Trophoblast cell (in vitro differentiated cells and primary cell): ENCODE measurements around the gene GALP.

Source experiments
- DNase-seq, 2 donors: peaks; one replicate each; pipeline ENCODE4 v3.0.0-alpha.2; 2016
- H2AFZ ChIP-seq: 2 replicates; pipeline ENCODE4 v1.6.1; 2013; ENCODE audit warnings: low read length, moderate library complexity, mild to moderate bottlenecking; ENCODE audit not compliant: insufficient read depth, poor library complexity
- H2AK5ac ChIP-seq: 2 replicates; pipeline ENCODE4 v1.6.1; 2013; ENCODE audit warnings: mild to moderate bottlenecking, low read length
- H2BK120ac ChIP-seq: 2 replicates; pipeline ENCODE4 v1.6.1; 2013; ENCODE audit warnings: low read length, mild to moderate bottlenecking, moderate library complexity; ENCODE audit not compliant: insufficient read depth, poor library complexity
- H2BK12ac ChIP-seq: 2 replicates; pipeline ENCODE4 v1.6.1; 2013; ENCODE audit warnings: mild to moderate bottlenecking, low read length, moderate library complexity
- H2BK5ac ChIP-seq: 2 replicates; pipeline ENCODE4 v1.6.1; 2013; ENCODE audit warnings: low read length, low read depth, moderate library complexity, mild to moderate bottlenecking; ENCODE audit not compliant: poor library complexity
- H3K14ac ChIP-seq: 2 replicates; pipeline ENCODE4 v1.6.1; 2013; ENCODE audit warnings: mild to moderate bottlenecking, low read length
- H3K18ac ChIP-seq: 2 replicates; pipeline ENCODE4 v1.6.1; 2013; ENCODE audit warnings: mild to moderate bottlenecking, low read length
- H3K23ac ChIP-seq: 2 replicates; pipeline ENCODE4 v1.6.1; 2013; ENCODE audit warnings: low read length
- H3K27ac ChIP-seq: 2 replicates; pipeline ENCODE4 v1.5.1; 2013; ENCODE audit warnings: low read depth, mild to moderate bottlenecking, inconsistent platforms, low read length, moderate library complexity
- H3K27me3 ChIP-seq: 2 replicates; pipeline ENCODE4 v1.6.1; 2013; ENCODE audit warnings: inconsistent platforms, mild to moderate bottlenecking, low read length, moderate library complexity; ENCODE audit not compliant: insufficient read depth
- H3K36me3 ChIP-seq, 2 experiments: 1 replicate in 1 of 2; 2 replicates in 1 of 2; pipeline ENCODE4 v1.6.1; 2013; ENCODE audit warnings: low read length in 2 of 2, mild to moderate bottlenecking in 2 of 2, moderate library complexity in 1 of 2; ENCODE audit not compliant: insufficient read depth in 2 of 2, control insufficient read depth in 1 of 2
- H3K4ac ChIP-seq: 2 replicates; pipeline ENCODE4 v1.6.1; 2013; ENCODE audit warnings: low read depth, mild to moderate bottlenecking, low read length, moderate library complexity
- H3K4me1 ChIP-seq, 2 experiments: 1 replicate in 1 of 2; 2 replicates in 1 of 2; pipeline ENCODE4 v1.6.1; 2013; ENCODE audit warnings: low read length in 2 of 2, mild to moderate bottlenecking in 2 of 2, moderate library complexity in 1 of 2; ENCODE audit not compliant: insufficient read depth in 2 of 2, control insufficient read depth in 1 of 2
- H3K4me2 ChIP-seq: 2 replicates; pipeline ENCODE4 v1.6.1; 2013; ENCODE audit warnings: inconsistent platforms, mild to moderate bottlenecking, low read length, moderate library complexity
- H3K4me3 ChIP-seq: 2 replicates; pipeline ENCODE4 v1.5.1; 2013; ENCODE audit warnings: mild to moderate bottlenecking, low read depth, low read length, inconsistent platforms
- H3K79me1 ChIP-seq: one replicate; pipeline ENCODE4 v1.6.1; 2013; ENCODE audit warnings: low read length
- H3K79me2 ChIP-seq: 2 replicates; pipeline ENCODE4 v1.6.1; 2013; ENCODE audit warnings: low read length, mild to moderate bottlenecking; ENCODE audit not compliant: control insufficient read depth, insufficient read depth, poor library complexity
- H3K9ac ChIP-seq: 2 replicates; pipeline ENCODE4 v1.6.1; 2013; ENCODE audit warnings: mild to moderate bottlenecking, low read length
- H3K9me3 ChIP-seq: 2 replicates; pipeline ENCODE4 v1.6.1; 2013; ENCODE audit warnings: low read depth, mild to moderate bottlenecking, control low read depth, inconsistent platforms, low read length; ENCODE audit not compliant: insufficient read depth
- H4K12ac ChIP-seq: 2 replicates; pipeline ENCODE4 v1.6.1; 2013; ENCODE audit warnings: low read depth, mild to moderate bottlenecking, low read length, moderate library complexity
- H4K8ac ChIP-seq: 2 replicates; pipeline ENCODE4 v1.6.1; 2013; ENCODE audit warnings: low read depth, mild to moderate bottlenecking, low read length, moderate library complexity
- H4K91ac ChIP-seq: one replicate; pipeline ENCODE4 v1.6.1; 2013; ENCODE audit warnings: low read depth, mild to moderate bottlenecking, low read length, moderate library complexity
- WGBS: extraction: QIAGEN DNeasy Blood & Tissue Kit; methylation state at CpG from one replicate; pipeline ENCODE4 v1.1.7; 2013; ENCODE audit warnings: missing lambda C conversion rate; ENCODE audit not compliant: insufficient read length, insufficient coverage; ENCODE audit errors: extremely low coverage; 5-methylcytosine and 5-hydroxymethylcytosine counted together

Gene GALP

DNA sequence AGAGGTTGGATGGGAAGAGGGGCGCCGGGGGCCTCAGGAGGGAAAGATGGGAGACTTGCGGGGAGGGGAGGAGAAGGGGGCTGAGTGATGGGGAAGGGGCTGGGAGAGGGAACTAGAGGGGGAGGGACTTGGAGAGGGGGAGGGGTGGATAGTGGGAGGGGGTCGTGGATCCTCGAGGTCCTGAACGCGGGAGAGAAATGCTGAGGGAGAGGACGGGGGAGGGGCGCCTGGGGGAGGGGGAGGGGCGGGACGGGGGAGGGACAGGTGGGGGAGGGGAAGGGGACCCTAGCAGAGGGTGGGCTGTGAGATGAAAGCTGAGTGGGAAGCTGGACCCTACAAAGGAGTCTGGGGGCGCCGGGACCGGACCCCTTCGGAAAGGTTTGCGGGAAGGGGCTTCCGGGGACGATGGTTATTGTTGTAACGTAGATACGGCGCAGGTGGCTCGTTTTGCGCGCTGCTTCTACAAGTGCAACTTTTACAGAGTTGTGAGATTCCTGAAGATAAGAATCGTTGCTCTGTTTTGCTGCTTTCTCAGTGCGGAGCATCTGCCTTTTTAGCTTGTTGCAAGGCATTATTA lies 34.3 kb upstream of the GALP start:
- no peak overlapping the region for H3K23ac ChIP-seq
- H4K12ac ChIP-seq: peak overlapping the region; percentile 50
- H3K27me3 ChIP-seq: no peaks in the 10 kb centered on the region
- H2AFZ ChIP-seq: no peak overlapping the region
- H2BK120ac ChIP-seq: peak overlapping the region; percentile 71
- no peak overlapping the region for H2AK5ac ChIP-seq
- peak overlapping the region; percentile 64 for H4K8ac ChIP-seq
- H3K79me1 ChIP-seq: peaks cover 11% of the 10 kb centered on the region
- H2BK5ac ChIP-seq: no peak overlapping the region
- peak overlapping the region; percentile 75 for H3K27ac ChIP-seq
- peak; percentile 58 to 85 for DNase-seq
- H3K36me3 ChIP-seq: peaks cover 5 to 8% of the 10 kb centered on the region in 2 experiments
- H3K4ac ChIP-seq: peak overlapping the region; percentile 65
- WGBS: no CpG with 5 or more reads among the region's 26 CpGs
- no peaks in the 10 kb centered on the region for H3K9me3 ChIP-seq
- H3K18ac ChIP-seq: peak overlapping the region; percentile 43
- peak overlapping the region; percentile 19 for H2BK12ac ChIP-seq
- H3K4me3 ChIP-seq: peak overlapping the region; percentile 74
- peaks cover 15 to 21% of the 10 kb centered on the region in 2 experiments for H3K4me1 ChIP-seq
- no peak overlapping the region for H3K9ac ChIP-seq
- H3K14ac ChIP-seq: peak overlapping the region; percentile 60
- H3K79me2 ChIP-seq: peaks cover 2% of the 10 kb centered on the region
- peak overlapping the region; percentile 65 for H3K4me2 ChIP-seq
- H4K91ac ChIP-seq: peak overlapping the region; percentile 48

DNA sequence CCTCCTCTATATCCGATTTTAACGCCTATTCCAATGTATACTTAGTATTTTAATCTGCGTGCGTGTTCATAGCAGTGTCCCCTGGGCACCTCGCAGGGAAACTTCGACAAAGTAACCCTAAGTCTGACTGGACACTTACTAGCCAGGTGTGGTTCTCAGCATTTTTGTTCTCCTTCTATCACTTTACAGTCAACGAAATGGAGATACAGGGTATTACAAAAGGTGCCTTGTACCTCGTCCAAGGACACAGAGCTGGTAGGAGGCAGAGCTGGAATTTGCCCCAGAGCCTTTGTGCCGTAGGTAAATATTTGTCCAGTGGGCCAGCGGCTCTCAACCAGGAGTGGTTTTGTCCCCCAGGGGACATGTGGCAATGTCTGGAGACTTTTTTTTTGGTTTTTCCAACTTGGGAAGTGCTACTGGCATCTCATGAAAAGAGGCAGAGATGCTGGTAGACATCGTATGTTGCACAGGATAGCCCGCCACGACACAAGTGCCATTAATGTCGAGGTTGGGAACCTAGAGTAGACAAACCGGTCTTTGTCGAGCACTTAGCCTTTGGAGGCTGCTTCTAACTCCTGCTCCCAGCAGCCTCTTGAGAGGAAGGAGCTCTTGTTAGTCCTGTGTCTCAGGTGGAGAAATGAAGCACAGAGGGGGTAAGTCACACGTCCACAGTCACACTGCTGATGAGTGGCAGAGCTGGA lies 33.6 kb upstream of the GALP start:
- no peak overlapping the region for H3K23ac ChIP-seq
- H4K12ac ChIP-seq: no peak overlapping the region
- H3K4ac ChIP-seq: peak overlapping the region; percentile 5
- H2BK12ac ChIP-seq: peak overlapping the region; percentile 7
- no peak overlapping the region for H2AFZ ChIP-seq
- peak; percentile 99 to 100 for DNase-seq
- peaks cover 11% of the 10 kb centered on the region for H3K79me1 ChIP-seq
- H3K9me3 ChIP-seq: no peaks in the 10 kb centered on the region
- H3K4me1 ChIP-seq: peaks cover 15 to 21% of the 10 kb centered on the region in 2 experiments
- H3K18ac ChIP-seq: peak overlapping the region; percentile 28
- H3K14ac ChIP-seq: peak overlapping the region; percentile 52
- no peak overlapping the region for H3K4me3 ChIP-seq
- peak overlapping the region; percentile 75 for H3K27ac ChIP-seq
- peaks cover 2% of the 10 kb centered on the region for H3K79me2 ChIP-seq
- H3K36me3 ChIP-seq: peaks cover 12 to 15% of the 10 kb centered on the region in 2 experiments
- H2AK5ac ChIP-seq: peak overlapping the region; percentile 4
- no peak overlapping the region for H3K9ac ChIP-seq
- H3K27me3 ChIP-seq: no peaks in the 10 kb centered on the region
- peak overlapping the region; percentile 45 for H2BK5ac ChIP-seq
- H3K4me2 ChIP-seq: peak overlapping the region; percentile 65
- H2BK120ac ChIP-seq: peak overlapping the region; percentile 7
- no CpG with 5 or more reads among the region's 17 CpGs for WGBS
- peak overlapping the region; percentile 27 for H4K91ac ChIP-seq
- H4K8ac ChIP-seq: peak overlapping the region; percentile 7

DNA sequence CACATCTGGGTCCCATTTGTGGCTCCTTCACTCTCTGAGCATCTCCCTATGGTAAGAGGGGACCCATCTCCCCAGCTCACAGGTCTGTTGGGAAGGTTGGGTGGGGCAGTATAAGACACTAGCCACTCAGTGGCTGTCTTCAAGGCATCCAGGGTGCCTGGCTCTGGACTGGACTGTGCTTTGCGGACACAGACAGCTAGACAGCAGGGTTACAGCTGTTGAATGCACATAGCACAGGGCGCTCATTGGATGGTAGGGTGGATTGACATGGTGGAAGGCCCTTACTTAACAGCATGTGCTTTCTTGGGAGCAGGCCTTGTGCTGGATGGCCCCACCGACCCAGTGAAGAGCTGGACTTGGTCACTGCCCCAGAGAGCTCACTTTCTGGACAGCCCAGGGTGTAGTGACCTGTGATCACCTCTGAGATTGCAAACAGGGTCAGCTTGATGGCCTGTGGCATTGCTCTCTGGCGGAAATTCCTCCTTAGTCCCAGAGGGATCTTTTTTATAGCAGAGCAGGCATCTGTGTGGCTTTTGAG lies 32.8 kb upstream of the GALP start:
- H2BK5ac ChIP-seq: peak overlapping the region; percentile 23
- no peak overlapping the region for H3K4me3 ChIP-seq
- H3K4me2 ChIP-seq: peak overlapping the region; percentile 65
- H3K14ac ChIP-seq: peak overlapping the region; percentile 52
- H2AFZ ChIP-seq: no peak overlapping the region
- H3K4ac ChIP-seq: peak overlapping the region; percentile 5
- peak overlapping the region; percentile 27 for H4K91ac ChIP-seq
- H3K79me1 ChIP-seq: peaks cover 11% of the 10 kb centered on the region
- peak in 1 of 2 donors; percentile 1 for DNase-seq
- peak overlapping the region; percentile 7 for H4K8ac ChIP-seq
- H3K27me3 ChIP-seq: no peaks in the 10 kb centered on the region
- H2BK120ac ChIP-seq: peak overlapping the region; percentile 7
- H3K18ac ChIP-seq: peak overlapping the region; percentile 28
- H3K27ac ChIP-seq: peak overlapping the region; percentile 75
- H2AK5ac ChIP-seq: peak overlapping the region; percentile 4
- H3K4me1 ChIP-seq: peaks cover 15 to 21% of the 10 kb centered on the region in 2 experiments
- peak overlapping the region; percentile 10 for H2BK12ac ChIP-seq
- no peaks in the 10 kb centered on the region for H3K9me3 ChIP-seq
- H3K79me2 ChIP-seq: peaks cover 2% of the 10 kb centered on the region
- no peak overlapping the region for H4K12ac ChIP-seq
- WGBS: no CpG with 5 or more reads among the region's 4 CpGs
- H3K23ac ChIP-seq: no peak overlapping the region
- H3K9ac ChIP-seq: no peak overlapping the region
- H3K36me3 ChIP-seq: peaks cover 19 to 22% of the 10 kb centered on the region in 2 experiments

DNA sequence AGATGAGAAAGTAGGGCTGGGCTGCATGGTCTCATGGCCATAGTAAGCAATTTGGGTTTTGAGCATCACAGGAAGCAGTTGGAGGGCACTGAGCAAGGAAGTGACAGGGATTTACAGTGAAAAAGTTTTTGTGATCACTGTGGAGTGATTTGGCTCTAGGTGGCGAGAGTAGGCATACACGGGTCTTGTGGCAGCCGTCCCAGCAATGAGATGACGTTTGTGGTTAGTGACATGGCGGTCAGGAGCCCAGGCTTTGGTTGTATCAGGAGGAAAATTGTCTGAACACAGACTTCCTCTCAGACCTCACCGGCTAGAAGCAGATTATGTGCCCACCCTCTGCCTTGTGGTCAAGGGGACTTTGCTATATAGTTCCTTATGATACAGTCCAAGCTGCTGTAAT lies 31.4 kb upstream of the GALP start:
- H3K23ac ChIP-seq: no peak overlapping the region
- H2BK12ac ChIP-seq: no peak overlapping the region
- no peak overlapping the region for H3K9ac ChIP-seq
- no peak overlapping the region for H2BK120ac ChIP-seq
- no peak overlapping the region for H2BK5ac ChIP-seq
- H3K79me1 ChIP-seq: peaks cover 11% of the 10 kb centered on the region
- H4K8ac ChIP-seq: no peak overlapping the region
- no peak overlapping the region for H2AK5ac ChIP-seq
- H3K4me3 ChIP-seq: no peak overlapping the region
- H3K18ac ChIP-seq: no peak overlapping the region
- H3K14ac ChIP-seq: no peak overlapping the region
- H3K4me1 ChIP-seq: peaks cover 15 to 21% of the 10 kb centered on the region in 2 experiments
- no peaks in the 10 kb centered on the region for H3K27me3 ChIP-seq
- no peak overlapping the region for H3K27ac ChIP-seq
- peaks cover 2% of the 10 kb centered on the region for H3K79me2 ChIP-seq
- no peak overlapping the region for H3K4me2 ChIP-seq
- peaks cover 29 to 31% of the 10 kb centered on the region in 2 experiments for H3K36me3 ChIP-seq
- H4K91ac ChIP-seq: no peak overlapping the region
- H4K12ac ChIP-seq: no peak overlapping the region
- no peak overlapping the region for H2AFZ ChIP-seq
- no peak for DNase-seq
- H3K4ac ChIP-seq: peak overlapping the region; percentile 14
- no peaks in the 10 kb centered on the region for H3K9me3 ChIP-seq
- no CpG with 5 or more reads among the region's 6 CpGs for WGBS
